CD14-positive monocyte (primary cell): ENCODE results near the gene TAS2R42. TPM values are rescaled to one million over a fixed set of nuclear protein-coding genes. Genes with fewer than 3 reads are reported as not detected.

Source experiments
- DNase-seq, 3 donors: peaks; one replicate each; pipeline ENCODE4 v3.0.0-alpha.2; 2011 to 2022
- H2AFZ ChIP-seq: 2 replicates; pipeline ENCODE4 v1.6.0; 2012; ENCODE audit warnings: mild to moderate bottlenecking, low read depth, low read length, inconsistent platforms; ENCODE audit not compliant: insufficient read depth, poor library complexity, severe bottlenecking
- H3K27ac ChIP-seq, 2 donors: 1 replicate in 1 of 2; 2 replicates in 1 of 2; pipeline ENCODE4 v1.5.1; 2012 to 2013; ENCODE audit warnings: low read length in 2 of 2, control low read depth in 1 of 2, inconsistent platforms in 1 of 2, low read depth in 1 of 2, mild to moderate bottlenecking in 1 of 2
- H3K27me3 ChIP-seq, 2 donors: one replicate each; pipeline versions ENCODE4 v1.6.0 to v1.6.1; 2011 to 2013; ENCODE audit warnings: low read length in 2 of 2; ENCODE audit not compliant: control insufficient read depth in 2 of 2, insufficient read depth in 2 of 2
- H3K36me3 ChIP-seq, 2 donors: replicated peaks in 1 of 2; 1 replicate in 1 of 2; 2 replicates in 1 of 2; pipeline versions ENCODE4 v1.5.1 to v1.6.1; 2012 to 2013; ENCODE audit warnings: low read length in 2 of 2, control low read depth in 1 of 2, inconsistent platforms in 1 of 2, mild to moderate bottlenecking in 1 of 2; ENCODE audit not compliant: insufficient read depth in 2 of 2, control insufficient read depth in 1 of 2
- H3K4me1 ChIP-seq, 2 donors: 1 replicate in 1 of 2; 2 replicates in 1 of 2; pipeline versions ENCODE4 v1.5.1 to v1.6.1; 2012 to 2013; ENCODE audit warnings: low read length in 2 of 2, control low read depth in 1 of 2, inconsistent platforms in 1 of 2, mild to moderate bottlenecking in 1 of 2, moderate library complexity in 1 of 2; ENCODE audit not compliant: insufficient read depth in 2 of 2, control insufficient read depth in 1 of 2
- H3K4me2 ChIP-seq: replicated peaks from 2 replicates; pipeline ENCODE3; 2012; ENCODE audit warnings: low read length, moderate library complexity, mild to moderate bottlenecking; ENCODE audit not compliant: poor library complexity, severe bottlenecking; ENCODE audit errors: extremely low read depth
- H3K4me3 ChIP-seq, 3 experiments: fragments of 200-600 bp in 1 of 3; sonication (generic) in 1 of 3; replicated peaks in 1 of 3; 1 replicate in 2 of 3; 2 replicates in 1 of 3; pipeline ENCODE4 v1.5.1; 2011 to 2013; ENCODE audit warnings: low read length in 3 of 3, mild to moderate bottlenecking in 3 of 3, control low read depth in 2 of 3, low read depth in 2 of 3, inconsistent platforms in 1 of 3, moderate library complexity in 1 of 3
- H3K79me2 ChIP-seq: 2 replicates; pipeline ENCODE4 v1.6.0; 2012; ENCODE audit warnings: mild to moderate bottlenecking, control low read depth, inconsistent platforms, low read length, moderate library complexity; ENCODE audit not compliant: insufficient read depth
- H3K9ac ChIP-seq: 2 replicates; pipeline ENCODE4 v1.6.0; 2017; ENCODE audit warnings: low read length, mild to moderate bottlenecking; ENCODE audit not compliant: insufficient read depth, poor library complexity, severe bottlenecking
- H3K9me3 ChIP-seq, 2 donors: replicated peaks in 1 of 2; 1 replicate in 1 of 2; 2 replicates in 1 of 2; pipeline versions ENCODE4 v1.5.1 to v1.6.1; 2012 to 2013; ENCODE audit warnings: low read length in 2 of 2, control low read depth in 1 of 2; ENCODE audit not compliant: control insufficient read depth in 1 of 2, insufficient read depth in 1 of 2
- H4K20me1 ChIP-seq: 2 replicates; pipeline ENCODE4 v1.6.0; 2012; ENCODE audit warnings: mild to moderate bottlenecking, low read length, control low read depth, moderate library complexity; ENCODE audit not compliant: insufficient read depth
- H3K27ac Mint-ChIP-seq, 7 donors: one replicate each; pipeline ENCODE4 v1.8.0; 2020; ENCODE audit warnings: mild to moderate bottlenecking in 7 of 7, mixed read lengths in 7 of 7, moderate library complexity in 6 of 7, inconsistent platforms in 2 of 7
- H3K27me3 Mint-ChIP-seq, 3 donors: one replicate each; pipeline ENCODE4 v1.8.0; 2021 to 2022; ENCODE audit warnings: low read depth in 3 of 3, mild to moderate bottlenecking in 3 of 3, mixed read lengths in 3 of 3, moderate library complexity in 3 of 3, inconsistent platforms in 1 of 3
- H3K36me3 Mint-ChIP-seq, 2 donors: one replicate each; pipeline ENCODE4 v1.8.0; 2020; ENCODE audit warnings: mixed read lengths in 2 of 2, inconsistent platforms in 1 of 2, mild to moderate bottlenecking in 1 of 2
- H3K4me1 Mint-ChIP-seq: one replicate; pipeline ENCODE4 v1.8.0; 2020; ENCODE audit warnings: mild to moderate bottlenecking, mixed read lengths
- H3K4me3 Mint-ChIP-seq, 2 donors: one replicate each; pipeline ENCODE4 v1.8.0; 2020; ENCODE audit warnings: mild to moderate bottlenecking in 2 of 2, mixed read lengths in 2 of 2, moderate library complexity in 1 of 2
- H3K9me3 Mint-ChIP-seq, 7 donors: one replicate each; pipeline ENCODE4 v1.8.0; 2020 to 2022; ENCODE audit warnings: mixed read lengths in 7 of 7, mild to moderate bottlenecking in 6 of 7, moderate library complexity in 6 of 7, inconsistent platforms in 2 of 7
- WGBS: methylation state at CpG from one replicate; pipeline ENCODE4 v1.1.5; 2013; ENCODE audit warnings: missing lambda C conversion rate; ENCODE audit not compliant: insufficient coverage; 5-methylcytosine and 5-hydroxymethylcytosine counted together
- intact Hi-C, 2 donors: fragments of 100-400 bp; cut with micrococcal nuclease; formaldehyde crosslinking; loops; one replicate each; pipeline versions ENCODE4 v1.15.0 to v1.15.1; 2023
- polyA plus RNA-seq, 3 donors: library from polyadenylated mRNA; depleted of rRNA in 1 of 3; unstranded in 2 of 3; stranded (reverse) in 1 of 3; fragments of 300-500 nt in 2 of 3; fragments of >200 nt in 1 of 3; fragmentation: Illumina TruSeq in 2 of 3; gene quantifications; 1 replicate in 2 of 3; 2 replicates in 1 of 3; pipeline ENCODE4 v1.2.3, GENCODE V29; 2012 to 2021
- TF ChIP-seq, protein P1 (sequence below): fragments of 200-600 bp; IDR thresholded peaks from one replicate; pipeline ENCODE4 v1.8.0; 2022; ENCODE audit warnings: antibody characterized with exemption, mild to moderate bottlenecking

Gene TAS2R42
- polyA plus RNA-seq, 3 donors = not detected

GRCh38 chr12:11174022-11174421, 12.7 kb downstream of the TAS2R42 start:
- peaks cover 51% of the 10 kb centered on the region for H3K79me2 ChIP-seq
- H3K36me3 Mint-ChIP-seq = peaks cover 4 to 7% of the 10 kb centered on the region in 2 donors
- no peaks in the 10 kb centered on the region for H3K9me3 ChIP-seq

DNA sequence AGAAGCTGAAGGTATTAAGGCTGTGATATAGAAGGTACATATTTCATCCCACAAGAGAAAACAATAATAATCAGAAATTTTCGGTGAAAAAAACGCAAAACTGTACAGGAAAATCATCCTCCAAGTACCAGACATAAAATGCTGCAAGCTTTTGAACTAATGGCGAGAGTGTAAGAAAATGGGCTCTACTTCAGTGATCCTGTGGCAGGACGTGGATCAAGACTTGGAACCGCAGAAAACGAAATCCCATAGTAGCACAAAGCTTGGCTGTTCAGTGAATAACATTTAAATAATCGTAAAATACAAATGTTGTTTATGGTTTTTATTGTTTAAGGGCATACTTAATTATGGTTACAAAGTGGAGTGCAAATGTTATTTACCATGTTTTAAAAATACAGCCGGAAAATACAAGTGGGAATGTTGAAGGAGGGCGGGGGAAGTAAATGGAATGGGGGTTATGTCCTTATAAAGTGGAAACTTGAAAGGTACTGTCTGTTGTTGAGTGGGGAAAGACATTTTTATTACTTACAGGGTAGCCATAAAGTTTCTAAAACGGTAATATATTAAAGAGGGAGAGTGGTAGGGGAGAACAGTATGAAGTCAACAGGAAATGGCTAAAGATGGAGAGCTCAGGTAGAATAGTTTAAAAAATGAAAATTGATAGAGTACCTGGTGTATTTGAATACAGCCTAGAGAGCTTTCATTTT, 14.6 kb downstream of the TAS2R42 start:
- Mint-ChIP-seq H3K27ac (peak overlapping the region in 6 of 7 donors; percentile 95 to 99 (median 97)), H3K4me3 (peak overlapping the region; percentile 96 to 97), H3K4me1 (peaks cover 27% of the 10 kb centered on the region), H3K36me3 (peaks cover 7 to 11% of the 10 kb centered on the region in 2 donors), H3K9me3 (peaks cover 0 to 2% (median 0%) of the 10 kb centered on the region in 7 donors), H3K27me3 (no peaks in the 10 kb centered on the region)
- no peak for DNase-seq
- Histone ChIP-seq H3K36me3 (peaks cover 0 to 2% of the 10 kb centered on the region in 2 donors), H3K4me3 (peak overlapping the region; percentile 56 to 88 (median 70)), H3K4me1 (peaks cover 13 to 21% of the 10 kb centered on the region in 2 donors), H3K79me2 (peaks cover 68% of the 10 kb centered on the region), H4K20me1 (peaks cover 4% of the 10 kb centered on the region), H3K9me3 (no peaks in the 10 kb centered on the region), H3K27me3 (no peaks in the 10 kb centered on the region), H3K27ac (peak overlapping the region in 1 of 2 donors; percentile 80), H3K9ac (peak overlapping the region; percentile 85), H3K4me2 (peak overlapping the region; percentile 90), H2AFZ (peak overlapping the region; percentile 91)
- TF ChIP-seq, protein P1, sequence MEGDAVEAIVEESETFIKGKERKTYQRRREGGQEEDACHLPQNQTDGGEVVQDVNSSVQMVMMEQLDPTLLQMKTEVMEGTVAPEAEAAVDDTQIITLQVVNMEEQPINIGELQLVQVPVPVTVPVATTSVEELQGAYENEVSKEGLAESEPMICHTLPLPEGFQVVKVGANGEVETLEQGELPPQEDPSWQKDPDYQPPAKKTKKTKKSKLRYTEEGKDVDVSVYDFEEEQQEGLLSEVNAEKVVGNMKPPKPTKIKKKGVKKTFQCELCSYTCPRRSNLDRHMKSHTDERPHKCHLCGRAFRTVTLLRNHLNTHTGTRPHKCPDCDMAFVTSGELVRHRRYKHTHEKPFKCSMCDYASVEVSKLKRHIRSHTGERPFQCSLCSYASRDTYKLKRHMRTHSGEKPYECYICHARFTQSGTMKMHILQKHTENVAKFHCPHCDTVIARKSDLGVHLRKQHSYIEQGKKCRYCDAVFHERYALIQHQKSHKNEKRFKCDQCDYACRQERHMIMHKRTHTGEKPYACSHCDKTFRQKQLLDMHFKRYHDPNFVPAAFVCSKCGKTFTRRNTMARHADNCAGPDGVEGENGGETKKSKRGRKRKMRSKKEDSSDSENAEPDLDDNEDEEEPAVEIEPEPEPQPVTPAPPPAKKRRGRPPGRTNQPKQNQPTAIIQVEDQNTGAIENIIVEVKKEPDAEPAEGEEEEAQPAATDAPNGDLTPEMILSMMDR = no peak
- intact Hi-C loops = no loop called here
- 13% methylated on average over 3 of the region's 10 CpGs for WGBS

More at GRCh38 chr12:11174022-11174421, 12.7 kb downstream of the TAS2R42 start:
- no peak overlapping the region for H3K27ac ChIP-seq
- peaks cover 4% of the 10 kb centered on the region for H4K20me1 ChIP-seq
- 100% methylated on average over 1 of the region's 2 CpGs for WGBS
- peaks cover 25% of the 10 kb centered on the region for H3K4me1 Mint-ChIP-seq
- TF ChIP-seq, protein P1 = no peak
- peaks cover 0 to 2% (median 0%) of the 10 kb centered on the region in 7 donors for H3K9me3 Mint-ChIP-seq
- no peak overlapping the region for H3K4me2 ChIP-seq
- no peak for DNase-seq
- no peaks in the 10 kb centered on the region for H3K27me3 ChIP-seq
- no peak overlapping the region for H3K9ac ChIP-seq
- H3K4me3 Mint-ChIP-seq = no peak overlapping the region
- H3K4me3 ChIP-seq = no peak overlapping the region
- no peaks in the 10 kb centered on the region for H3K27me3 Mint-ChIP-seq
- H3K36me3 ChIP-seq = peaks cover 0 to 2% of the 10 kb centered on the region in 2 donors
- intact Hi-C loops = no loop called here
- no peak overlapping the region for H2AFZ ChIP-seq
- peaks cover 13 to 21% of the 10 kb centered on the region in 2 donors for H3K4me1 ChIP-seq
- no peak overlapping the region for H3K27ac Mint-ChIP-seq
